Stimulated activated CD8-positive, alpha-beta memory T cell treated with anti-CD3 and anti-CD28 coated beads, Interleukin-15, amount 100 ng/mL, for 4 hours (primary cell): ENCODE measurements around the gene NCOA3.

Experiments used
- DNase-seq, 2 donors: peaks; one replicate each; pipeline ENCODE4 v3.0.0-alpha.2; 2020; ENCODE audit warnings: low read depth in 2 of 2

NCOA3 gene

GRCh38 chr20:47704746-47705496 is 203.2 kb downstream of the NCOA3 start:
- DNase-seq: no peak

GRCh38 chr20:47705497-47705856 is 203.8 kb downstream of the NCOA3 start:
- DNase-seq: no peak

- no peak for DNase-seq
These were observed 204.7 kb downstream of the NCOA3 start for GRCh38 chr20:47706345-47706744.
